NCI-H146 treated with DMSO at 0.1 percent for 48 hours (cell line): ENCODE results near the gene PPP1R9A.
"Not testable (repeated sequence)": the region's sequence is repeated elsewhere in the genome, so short reads cannot be mapped to it uniquely, and the experiment has no call there.

Experiments used
- DNase-seq: peaks from one replicate; lab custom pipeline; 2025; ENCODE audit not compliant: unreplicated experiment; lab: John Stamatoyannopoulos, UW

PPP1R9A gene

GRCh38 chr7:94972296-94972695 is 64.9 kb downstream of the PPP1R9A start:
- DNase-seq, result no peak

- DNase-seq, result no peak
Observed at GRCh38 chr7:94973844-94974243, 66.5 kb downstream of the PPP1R9A start.

GRCh38 chr7:94974423-94974822 is 67.0 kb downstream of the PPP1R9A start:
- no peak for DNase-seq

GRCh38 chr7:94975336-94975735 is 67.9 kb downstream of the PPP1R9A start:
- no peak for DNase-seq

- DNase-seq, result no peak
Observed at GRCh38 chr7:94980418-94981142, 73.2 kb downstream of the PPP1R9A start.

- DNase-seq, result no peak
Observed at GRCh38 chr7:94995921-94996320, 88.5 kb downstream of the PPP1R9A start.

GRCh38 chr7:94996369-94996768 is 89.0 kb downstream of the PPP1R9A start:
- no peak for DNase-seq

- DNase-seq, result no peak
Observed at GRCh38 chr7:94997547-94997946, 90.2 kb downstream of the PPP1R9A start.

GRCh38 chr7:94998266-94999068 is 91.1 kb downstream of the PPP1R9A start:
- no peak for DNase-seq

- no peak for DNase-seq
Observed at GRCh38 chr7:94999069-94999351, 91.6 kb downstream of the PPP1R9A start.

- DNase-seq, result not testable (repeated sequence)
Observed at GRCh38 chr7:94999601-95000000, 92.2 kb downstream of the PPP1R9A start.

- no peak for DNase-seq
Observed at GRCh38 chr7:95001258-95001657, 93.9 kb downstream of the PPP1R9A start.

- DNase-seq, result no peak
Observed at GRCh38 chr7:95001815-95002561, 94.6 kb downstream of the PPP1R9A start.

- DNase-seq, result no peak
Observed at GRCh38 chr7:95002775-95003174, 95.4 kb downstream of the PPP1R9A start.

- DNase-seq, result no peak
Observed at GRCh38 chr7:95004618-95005247, 97.3 kb downstream of the PPP1R9A start.

- no peak for DNase-seq
Observed at GRCh38 chr7:95006010-95006409, 98.6 kb downstream of the PPP1R9A start.

- not testable (repeated sequence) for DNase-seq
Observed at GRCh38 chr7:95008773-95009172, 101.4 kb downstream of the PPP1R9A start.

GRCh38 chr7:95011146-95011928 is 103.9 kb downstream of the PPP1R9A start:
- DNase-seq, result no peak

- DNase-seq, result no peak
Observed at GRCh38 chr7:95011995-95012394, 104.6 kb downstream of the PPP1R9A start.

GRCh38 chr7:95018021-95018420 is 110.6 kb downstream of the PPP1R9A start:
- DNase-seq, result no peak

- DNase-seq, result no peak
Observed at GRCh38 chr7:95026018-95026417, 118.6 kb downstream of the PPP1R9A start.
